Keratinocyte (primary cell): Measurements from ENCODE around the gene CMSS1. TPM values are rescaled to one million over a fixed set of nuclear protein-coding genes. Genes with fewer than 3 reads are reported as not detected.

Source experiments
- DNase-seq: peaks from one replicate; pipeline ENCODE4 v3.0.0-alpha.2; 2011; ENCODE audit warnings: low read depth, missing footprints, low spot score
- FAIRE-seq: peaks from 2 replicates; lab custom pipeline; 2011; peaks lifted over from hg19 to GRCh38; lab: Jason Lieb, UNC
- H2AFZ ChIP-seq: 2 replicates; pipeline ENCODE4 v1.6.0; 2012; ENCODE audit warnings: low read length, control low read depth, inconsistent platforms; ENCODE audit not compliant: control insufficient read depth
- H3K27ac ChIP-seq: 2 replicates; pipeline ENCODE4 v1.5.1; 2011; ENCODE audit warnings: low read length; ENCODE audit not compliant: control insufficient read depth, insufficient read depth
- H3K27me3 ChIP-seq: 3 replicates; pipeline ENCODE4 v1.6.0; 2011; ENCODE audit warnings: low read length; ENCODE audit not compliant: control insufficient read depth, insufficient read depth; ENCODE audit errors: extremely low read depth
- H3K36me3 ChIP-seq, 2 experiments: 2 replicates in 1 of 2; 3 replicates in 1 of 2; pipeline ENCODE4 v1.5.1; 2011; ENCODE audit warnings: low read length in 2 of 2, mild to moderate bottlenecking in 1 of 2; ENCODE audit not compliant: control insufficient read depth in 2 of 2, insufficient read depth in 2 of 2; ENCODE audit errors: extremely low read depth in 1 of 2
- H3K4me1 ChIP-seq: 3 replicates; pipeline ENCODE4 v1.5.1; 2011; ENCODE audit warnings: low read length; ENCODE audit not compliant: control insufficient read depth, insufficient read depth; ENCODE audit errors: extremely low read depth
- H3K4me2 ChIP-seq: 3 replicates; pipeline ENCODE4 v1.6.0; 2011; ENCODE audit warnings: low read depth, low read length; ENCODE audit not compliant: control insufficient read depth, insufficient read depth; ENCODE audit errors: extremely low read depth
- H3K4me3 ChIP-seq, 3 experiments: fragments of 200-600 bp in 1 of 3; sonication (generic) in 1 of 3; 2 replicates in 2 of 3; 3 replicates in 1 of 3; pipeline ENCODE4 v1.5.1; 2011 to 2016; ENCODE audit warnings: low read length in 3 of 3, mild to moderate bottlenecking in 3 of 3, control low read depth in 2 of 3, inconsistent platforms in 1 of 3, low read depth in 1 of 3, mixed read lengths in 1 of 3, mixed run types in 1 of 3, moderate library complexity in 1 of 3; ENCODE audit not compliant: control insufficient read depth in 2 of 3, insufficient read depth in 2 of 3; ENCODE audit errors: extremely low read depth in 1 of 3
- H3K79me2 ChIP-seq: 2 replicates; pipeline ENCODE4 v1.6.0; 2012; ENCODE audit warnings: low read length; ENCODE audit not compliant: control insufficient read depth, insufficient read depth
- H3K9ac ChIP-seq: 3 replicates; pipeline ENCODE4 v1.6.0; 2011; ENCODE audit warnings: low read length; ENCODE audit not compliant: control insufficient read depth, insufficient read depth; ENCODE audit errors: extremely low read depth
- H3K9me1 ChIP-seq: 3 replicates; pipeline ENCODE4 v1.6.0; 2011; ENCODE audit warnings: low read length; ENCODE audit not compliant: control insufficient read depth, insufficient read depth; ENCODE audit errors: extremely low read depth
- H3K9me3 ChIP-seq: 2 replicates; pipeline ENCODE4 v1.5.1; 2012; ENCODE audit warnings: low read depth, low read length; ENCODE audit not compliant: control insufficient read depth
- H4K20me1 ChIP-seq: 3 replicates; pipeline ENCODE4 v1.6.0; 2011; ENCODE audit warnings: low read length; ENCODE audit not compliant: control insufficient read depth, insufficient read depth; ENCODE audit errors: extremely low read depth
- CTCF ChIP-seq, 3 experiments: IDR thresholded peaks in 1 of 3; conservative IDR thresholded peaks in 1 of 3; optimal IDR thresholded peaks in 1 of 3; 2 replicates in 2 of 3; 3 replicates in 1 of 3; pipeline versions ENCODE3 to v1.5.1; 2011; ENCODE audit warnings: low read length in 3 of 3, mild to moderate bottlenecking in 3 of 3, moderate library complexity in 2 of 3, control low read depth in 1 of 3, inconsistent platforms in 1 of 3; ENCODE audit not compliant: insufficient read depth in 2 of 3; ENCODE audit errors: extremely low read depth in 1 of 3
- EZH2 ChIP-seq: IDR thresholded peaks from one replicate; pipeline ENCODE4 v1.6.1; 2012; ENCODE audit warnings: inconsistent platforms, mild to moderate bottlenecking, low read length, moderate library complexity
- dilution Hi-C: fragments of 300-500 bp; cut with MboI; formaldehyde crosslinking; loops from one replicate; pipeline ENCODE4 v1.7.0; 2020; ENCODE audit warnings: low sequenced_read_pairs; ENCODE audit not compliant: extremely low pct_ligation_motif_present
- polyA plus RNA-seq, 5 experiments: library from polyadenylated mRNA; depleted of rRNA in 3 of 5; stranded (reverse) in 3 of 5; stranded (forward) in 1 of 5; unstranded in 1 of 5; fragments of >200 nt; gene quantifications; 1 replicate in 1 of 5; 2 replicates in 3 of 5; 3 replicates in 1 of 5; pipeline versions ENCODE4 v1.2.1 to v1.2.3, GENCODE V29; 2011 to 2012; ENCODE audit warnings: missing spikeins in 2 of 5, low read depth in 1 of 5, low replicate concordance in 1 of 5

The CMSS1 gene
- polyA plus RNA-seq, 1 donor (not counting 4 experiments of a cell fraction or from before 2014, with no cell fraction given), result 37.2 TPM

GRCh38 chr3:99846477-99847160 lies 29.0 kb downstream of the CMSS1 start:
- peaks cover 26% of the 10 kb centered on the region for H3K79me2 ChIP-seq
- no peaks in the 10 kb centered on the region for H3K9me3 ChIP-seq
- H3K4me2 ChIP-seq, result peak overlapping the region; percentile 1
- FAIRE-seq (no peak), DNase-seq (no peak)
- H3K4me1 ChIP-seq, result no peaks in the 10 kb centered on the region
- H3K9me1 ChIP-seq, result no peaks in the 10 kb centered on the region
- H3K36me3 ChIP-seq, result peaks cover 2 to 3% of the 10 kb centered on the region in 2 experiments
- H3K27ac ChIP-seq, result peak overlapping the region; percentile 47
- H3K4me3 ChIP-seq, result no peak overlapping the region
- H4K20me1 ChIP-seq, result no peaks in the 10 kb centered on the region
- no peaks in the 10 kb centered on the region for H3K27me3 ChIP-seq
- H2AFZ ChIP-seq, result no peak overlapping the region
- no peak overlapping the region for H3K9ac ChIP-seq
- dilution Hi-C loops, result no loop called here
- TF ChIP-seq EZH2 (no peak), CTCF (optimal IDR thresholded peaks at IDR 0.05 in 1 of 3, IDR thresholded peaks at IDR 0.05 in 1 of 3, conservative IDR thresholded peaks at IDR 0.05 in 1 of 3; ENCODE audit: extremely low read depth in 1 of 3, insufficient read depth in 2 of 3, low read length in 3 of 3) (no peak)

DNA sequence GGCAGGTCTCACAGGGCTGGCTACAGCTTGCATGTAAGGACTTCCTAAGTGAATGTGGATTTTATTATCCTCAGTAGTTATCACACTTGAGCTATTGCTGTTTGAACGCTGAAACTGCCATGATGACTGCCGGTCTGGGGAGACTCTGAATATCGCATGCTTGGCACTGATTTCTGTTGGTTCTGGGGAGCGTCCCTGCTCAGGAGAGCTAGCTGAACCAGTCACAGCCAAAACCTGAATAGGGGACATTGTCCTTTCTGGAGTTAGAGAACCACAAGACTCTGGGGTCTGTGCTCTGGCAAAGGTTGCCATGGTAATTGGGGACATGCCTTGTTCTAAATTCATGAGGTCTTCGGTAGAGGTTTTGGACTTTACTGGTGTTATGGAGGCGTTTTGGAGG lies 30.8 kb downstream of the CMSS1 start:
- H3K27me3 ChIP-seq, result no peaks in the 10 kb centered on the region
- no peaks in the 10 kb centered on the region for H4K20me1 ChIP-seq
- H3K4me3 ChIP-seq, result no peak overlapping the region
- no peak for DNase-seq
- no peak overlapping the region for H2AFZ ChIP-seq
- no peak overlapping the region for H3K4me2 ChIP-seq
- H3K9me3 ChIP-seq, result no peaks in the 10 kb centered on the region
- H3K27ac ChIP-seq, result no peak overlapping the region
- H3K4me1 ChIP-seq, result no peaks in the 10 kb centered on the region
- FAIRE-seq, result no peak
- no peaks in the 10 kb centered on the region for H3K9me1 ChIP-seq
- peaks cover 28% of the 10 kb centered on the region for H3K79me2 ChIP-seq
- H3K9ac ChIP-seq, result no peak overlapping the region
- no peak for TF ChIP-seq CTCF (optimal IDR thresholded peaks at IDR 0.05 in 1 of 3, IDR thresholded peaks at IDR 0.05 in 1 of 3, conservative IDR thresholded peaks at IDR 0.05 in 1 of 3; ENCODE audit: extremely low read depth in 1 of 3, insufficient read depth in 2 of 3, low read length in 3 of 3)
- no peak for TF ChIP-seq EZH2
- dilution Hi-C loops, result no loop called here
- peaks cover 2 to 3% of the 10 kb centered on the region in 2 experiments for H3K36me3 ChIP-seq
